ENCODE measurements around the gene CXCL16.

CXCL16 gene

GRCh38 chr17:4751932-4752331, 12.2 kb upstream of the CXCL16 start:
- DNase-seq (ENCODE audit: low spot score), result no peak

DNA sequence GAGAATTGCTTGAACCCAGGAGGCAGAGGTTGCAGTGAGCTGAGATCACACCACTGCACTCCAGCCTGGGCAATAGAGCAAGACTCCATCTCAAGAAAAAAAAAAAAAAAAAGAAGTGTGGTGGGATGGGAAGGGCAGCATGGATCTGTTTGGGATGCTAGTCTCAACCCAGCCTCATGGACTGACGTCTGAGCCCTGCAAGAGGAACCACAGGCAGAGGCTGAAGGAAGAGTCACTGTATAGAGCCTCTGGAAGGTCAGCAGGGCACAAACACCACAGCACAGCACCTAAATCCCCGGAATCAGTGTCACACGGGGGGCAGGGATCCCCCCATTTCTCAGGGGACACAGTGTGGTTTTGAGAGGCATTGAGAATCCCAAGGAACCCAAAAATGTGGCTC, 10.9 kb upstream of the CXCL16 start:
- DNase-seq (ENCODE audit: low spot score), result no peak

- DNase-seq (ENCODE audit: low spot score), result no peak
Observed at GRCh38 chr17:4748686-4749085, 9.0 kb upstream of the CXCL16 start.

- peak; percentile 29 for DNase-seq (ENCODE audit: low spot score)
Observed at GRCh38 chr17:4747847-4748246, 8.1 kb upstream of the CXCL16 start.

GRCh38 chr17:4744999-4745969, 5.6 kb upstream of the CXCL16 start:
- DNase-seq (ENCODE audit: low spot score), result no peak

DNA sequence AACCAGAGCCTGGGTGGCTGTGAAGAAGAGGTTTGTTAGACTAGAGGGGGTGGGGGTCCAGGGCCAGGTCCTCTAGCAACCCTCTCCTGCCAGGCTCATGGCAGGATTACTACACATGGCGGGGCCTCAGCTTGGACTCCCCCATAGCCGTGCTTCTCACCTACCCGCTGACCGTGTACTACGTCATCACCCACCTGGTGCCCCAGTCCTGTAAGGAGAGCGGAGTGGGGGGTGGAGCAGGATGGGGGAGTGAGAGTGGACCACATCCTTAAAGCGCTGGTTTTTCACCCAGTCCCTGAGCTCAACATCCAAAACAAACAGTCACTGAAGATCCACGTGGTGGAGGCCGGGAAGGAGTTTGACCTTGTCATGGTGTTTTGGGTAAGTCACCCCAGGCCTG, 4.2 kb upstream of the CXCL16 start:
- no peak for DNase-seq (ENCODE audit: low spot score)

DNA sequence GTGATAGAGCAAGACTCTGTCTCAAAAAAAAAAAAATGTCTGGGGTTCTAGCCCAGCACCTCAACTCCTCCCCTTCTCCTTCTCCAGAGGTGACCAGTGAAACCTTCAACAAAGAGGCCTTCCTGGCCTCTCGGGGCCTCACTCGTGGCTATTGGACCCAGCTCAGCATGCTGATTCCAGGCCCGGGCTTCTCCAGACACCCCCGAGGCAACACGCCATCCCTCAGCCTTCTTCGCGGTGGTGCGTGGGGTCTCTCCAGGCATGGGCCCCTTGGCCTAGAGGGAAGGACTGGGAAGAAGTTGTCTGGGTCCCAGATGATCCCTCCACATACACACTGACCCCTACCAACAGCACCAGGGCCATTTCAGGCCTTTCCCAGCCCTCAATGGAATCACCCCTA, 3.5 kb upstream of the CXCL16 start:
- no peak for DNase-seq (ENCODE audit: low spot score)

- DNase-seq (ENCODE audit: low spot score), result no peak
Observed at GRCh38 chr17:4742629-4743028, 2.9 kb upstream of the CXCL16 start.

GRCh38 chr17:4742133-4742532, 2.4 kb upstream of the CXCL16 start:
- no peak for DNase-seq (ENCODE audit: low spot score)

GRCh38 chr17:4741544-4741943, 1.8 kb upstream of the CXCL16 start:
- no peak for DNase-seq (ENCODE audit: low spot score)

DNA sequence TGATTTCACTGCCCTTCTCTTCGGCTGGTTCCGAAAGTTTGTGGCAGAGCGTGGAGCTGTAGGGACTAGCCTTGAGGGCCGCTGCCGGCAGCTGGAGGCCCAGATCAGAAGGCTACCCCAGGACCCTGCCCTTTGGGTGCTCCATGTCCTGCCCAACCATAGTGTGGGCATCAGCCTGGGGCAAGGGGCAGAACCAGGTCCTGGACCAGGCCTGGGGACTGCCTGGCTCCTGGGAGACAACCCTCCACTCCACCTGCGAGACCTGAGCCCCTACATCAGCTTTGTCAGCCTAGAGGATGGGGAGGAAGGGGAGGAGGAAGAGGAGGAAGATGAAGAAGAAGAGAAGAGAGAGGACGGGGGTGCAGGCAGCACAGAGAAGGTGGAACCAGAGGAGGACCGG, 856 bp upstream of the CXCL16 start:
- DNase-seq (ENCODE audit: low spot score), result no peak

- no peak for DNase-seq (ENCODE audit: low spot score)
Observed at GRCh38 chr17:4740025-4740351, 260 bp upstream of the CXCL16 start.

DNA sequence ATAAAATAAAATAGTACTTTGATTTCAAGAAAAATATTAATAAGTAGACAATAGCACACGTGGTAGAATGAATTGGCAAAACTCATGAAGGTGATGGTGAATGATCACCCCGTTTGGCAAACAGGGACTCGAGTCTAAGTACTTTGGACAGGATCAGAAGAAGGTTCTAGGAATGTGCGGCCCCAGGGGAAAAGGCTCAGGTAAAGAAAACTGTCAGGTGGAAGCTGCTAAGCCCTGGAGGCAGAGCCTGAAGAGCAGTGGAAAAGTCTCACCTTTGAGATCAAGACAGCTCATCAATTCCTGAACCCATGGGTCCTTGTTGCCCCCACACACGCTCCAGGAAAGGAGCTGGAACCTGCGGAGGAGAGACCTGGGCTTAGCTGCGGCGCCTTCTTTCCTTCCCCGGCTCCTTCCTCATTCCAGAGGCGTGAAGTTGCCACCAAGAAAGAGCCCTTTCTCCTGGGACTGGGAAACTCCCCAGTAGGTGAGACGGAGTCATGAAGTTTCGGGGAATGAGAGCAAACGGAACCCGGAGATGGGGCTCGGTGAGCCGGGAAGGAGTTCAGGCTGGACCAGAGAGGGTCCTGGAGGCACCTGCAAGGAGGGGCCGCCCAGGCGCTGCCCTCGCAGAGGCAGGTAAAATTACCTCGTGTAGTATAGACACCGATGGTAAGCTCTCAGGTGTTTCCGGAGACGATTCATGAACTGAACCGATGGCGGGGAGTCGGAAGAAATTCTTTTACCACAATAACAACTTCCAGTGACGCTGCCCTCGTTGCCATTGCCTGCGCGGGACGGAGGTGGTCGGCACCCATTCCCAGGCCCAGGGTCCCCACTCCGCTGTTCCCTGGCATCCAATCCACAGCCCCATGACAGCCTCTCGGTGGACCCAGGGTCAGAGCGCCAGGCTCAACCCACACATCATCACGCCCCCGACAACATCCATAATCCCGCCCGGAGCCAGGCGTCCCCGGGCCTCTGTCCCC, 1.3 kb downstream of the CXCL16 start:
- DNase-seq (ENCODE audit: low spot score), result no peak

DNA sequence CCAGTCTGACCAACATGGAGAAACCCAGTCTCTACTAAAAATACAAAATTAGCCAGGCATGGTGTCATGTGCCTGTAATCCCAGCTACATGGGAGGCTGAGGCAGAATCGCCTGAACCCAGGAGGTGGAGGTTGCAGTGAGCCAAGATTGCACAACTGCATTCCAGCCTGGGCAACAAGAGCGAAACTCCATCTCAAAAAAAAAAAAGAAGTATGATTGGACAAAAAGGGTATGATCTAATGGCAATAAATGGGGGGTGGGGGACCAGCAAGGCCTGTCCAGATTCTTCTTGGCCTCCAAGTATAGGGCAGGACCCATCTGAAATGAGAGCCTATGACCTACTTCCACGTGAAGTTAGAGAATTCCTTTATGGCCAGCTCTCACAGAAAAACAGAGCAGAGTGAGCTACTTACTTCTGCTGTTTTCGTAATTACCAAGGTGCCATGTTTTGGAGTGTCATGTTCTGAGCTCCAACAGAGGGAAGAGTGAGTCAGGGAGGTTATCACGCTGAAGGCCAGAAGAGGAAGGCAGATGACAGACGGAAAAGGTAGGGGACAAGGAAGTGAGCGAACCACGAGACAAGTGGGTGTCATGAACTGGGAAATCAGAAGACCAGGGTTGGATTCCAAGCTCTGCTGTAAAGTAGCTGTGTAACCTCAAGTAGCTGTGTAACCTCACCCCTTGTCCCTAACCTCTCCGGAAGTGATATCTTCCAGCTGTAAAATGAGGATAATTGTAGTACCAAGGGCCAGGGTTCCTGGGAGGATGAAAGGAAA, 3.7 kb downstream of the CXCL16 start:
- DNase-seq (ENCODE audit: low spot score), result no peak

DNA sequence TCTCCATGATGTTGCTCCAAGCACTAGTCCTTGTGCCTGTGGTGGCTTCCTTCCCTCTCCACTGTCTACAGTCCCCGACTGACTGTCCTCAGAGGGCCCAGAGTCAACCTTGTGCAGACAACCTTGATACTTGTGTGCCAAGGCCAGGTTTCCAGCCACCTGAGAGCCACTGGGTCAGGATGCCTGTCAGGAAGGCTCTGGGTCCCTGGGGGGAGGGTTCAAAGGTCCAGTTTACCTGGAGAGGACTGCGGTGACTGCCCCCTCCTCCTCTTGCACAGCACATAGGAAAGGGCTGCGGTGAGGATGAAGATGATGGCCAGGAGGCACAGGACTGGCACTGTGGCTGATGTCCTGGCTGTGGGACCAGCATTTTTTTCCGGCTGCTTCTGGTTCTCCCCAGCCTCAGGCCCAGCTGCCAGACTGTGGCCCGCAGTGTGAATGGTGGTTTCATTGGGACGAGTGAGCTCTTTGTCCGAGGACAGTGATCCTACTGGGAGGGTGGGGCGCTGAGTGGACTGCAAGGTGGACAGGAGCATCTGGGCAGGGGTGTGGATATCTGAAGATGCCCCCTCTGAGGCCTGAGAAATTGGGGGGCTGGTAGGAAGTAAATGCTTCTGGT, 4.8 kb downstream of the CXCL16 start:
- DNase-seq (ENCODE audit: low spot score), result no peak

GRCh38 chr17:4733073-4733531, 6.6 kb downstream of the CXCL16 start:
- no peak for DNase-seq (ENCODE audit: low spot score)

GRCh38 chr17:4728124-4728523, 11.6 kb downstream of the CXCL16 start:
- no peak for DNase-seq (ENCODE audit: low spot score)

- no peak for DNase-seq (ENCODE audit: low spot score)
Observed at GRCh38 chr17:4725646-4726310, 13.9 kb downstream of the CXCL16 start.

GRCh38 chr17:4724650-4725049, 15.1 kb downstream of the CXCL16 start:
- DNase-seq (ENCODE audit: low spot score), result no peak

- no peak for DNase-seq (ENCODE audit: low spot score)
Observed at GRCh38 chr17:4722678-4723240, 17.0 kb downstream of the CXCL16 start.
